Measurements from ENCODE around the gene ARFGAP1.

Gene ARFGAP1

GRCh38 chr20:63280929-63281545 is 8.4 kb downstream of the ARFGAP1 start:
- DNase-seq, result no peak

GRCh38 chr20:63281742-63282665 is 9.4 kb downstream of the ARFGAP1 start:
- no peak for DNase-seq

GRCh38 chr20:63282946-63283345 is 10.3 kb downstream of the ARFGAP1 start:
- DNase-seq, result no peak

DNA sequence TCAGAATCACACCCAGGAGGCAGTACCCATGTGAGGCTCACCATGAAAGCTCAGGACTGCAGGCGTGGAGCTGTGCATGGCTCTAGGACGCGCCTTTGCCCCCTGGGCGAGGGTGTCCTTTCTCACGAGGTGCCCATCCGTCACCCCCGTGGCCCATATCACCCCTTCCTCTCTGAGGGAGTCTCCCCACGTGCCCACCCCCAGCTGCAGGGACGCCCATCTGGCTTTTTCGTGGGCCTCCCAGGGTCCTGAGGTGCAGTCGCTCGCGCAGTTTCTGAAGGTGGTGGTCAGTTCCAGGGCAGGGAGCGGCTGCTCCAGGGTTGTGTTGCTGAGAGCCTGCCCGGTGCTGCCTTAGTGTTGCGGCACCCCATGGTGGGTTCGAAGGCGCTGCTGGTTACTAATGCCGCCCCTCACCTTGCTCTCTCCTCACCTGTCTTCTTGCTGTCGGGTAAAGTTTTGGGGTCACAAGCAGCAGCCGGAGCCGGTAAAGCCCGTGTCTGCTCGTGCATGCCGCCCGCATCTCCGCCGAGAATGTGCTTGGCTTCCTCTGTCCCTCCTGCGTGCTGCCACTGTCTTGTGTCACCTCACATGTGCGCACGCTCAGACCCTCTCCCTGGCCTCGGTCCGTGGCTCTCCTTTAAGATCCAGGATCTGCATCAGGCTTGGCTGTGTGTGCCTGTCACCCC is 10.9 kb downstream of the ARFGAP1 start:
- no peak for DNase-seq

- DNase-seq, result peak in 1 of 5 donors; percentile 38
Measured at GRCh38 chr20:63284083-63284440, 11.4 kb downstream of the ARFGAP1 start.

GRCh38 chr20:63284544-63284949 is 11.9 kb downstream of the ARFGAP1 start:
- DNase-seq, result no peak

DNA sequence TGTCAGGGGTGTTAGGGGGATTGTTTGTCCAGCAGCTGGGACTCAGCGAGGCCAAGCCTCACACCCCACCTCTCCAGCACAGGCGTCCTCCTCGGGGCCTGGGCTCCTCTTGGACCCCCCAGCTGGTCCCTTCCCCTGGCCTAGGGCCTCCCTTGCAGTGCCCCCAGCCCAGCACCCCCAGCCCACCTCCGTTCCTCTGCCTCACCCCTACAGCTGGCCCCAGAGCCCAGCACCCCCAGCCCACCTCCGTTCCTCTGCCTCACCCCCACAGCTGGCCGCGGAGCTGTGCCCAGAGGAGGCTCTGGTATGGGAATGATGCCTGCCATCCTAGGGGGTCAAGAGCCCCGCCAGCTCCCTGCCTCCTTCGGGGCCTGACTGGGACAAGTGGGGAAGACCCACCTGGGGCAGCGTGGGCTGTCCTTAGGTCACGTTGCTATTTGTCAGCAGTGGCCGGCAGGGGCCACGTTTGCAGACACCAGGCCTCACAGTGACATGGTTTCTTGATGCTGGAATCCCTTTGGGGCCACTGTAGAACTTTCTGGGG is 12.4 kb downstream of the ARFGAP1 start:
- no peak for DNase-seq

GRCh38 chr20:63285636-63286615 is 13.3 kb downstream of the ARFGAP1 start:
- DNase-seq, result no peak

DNA sequence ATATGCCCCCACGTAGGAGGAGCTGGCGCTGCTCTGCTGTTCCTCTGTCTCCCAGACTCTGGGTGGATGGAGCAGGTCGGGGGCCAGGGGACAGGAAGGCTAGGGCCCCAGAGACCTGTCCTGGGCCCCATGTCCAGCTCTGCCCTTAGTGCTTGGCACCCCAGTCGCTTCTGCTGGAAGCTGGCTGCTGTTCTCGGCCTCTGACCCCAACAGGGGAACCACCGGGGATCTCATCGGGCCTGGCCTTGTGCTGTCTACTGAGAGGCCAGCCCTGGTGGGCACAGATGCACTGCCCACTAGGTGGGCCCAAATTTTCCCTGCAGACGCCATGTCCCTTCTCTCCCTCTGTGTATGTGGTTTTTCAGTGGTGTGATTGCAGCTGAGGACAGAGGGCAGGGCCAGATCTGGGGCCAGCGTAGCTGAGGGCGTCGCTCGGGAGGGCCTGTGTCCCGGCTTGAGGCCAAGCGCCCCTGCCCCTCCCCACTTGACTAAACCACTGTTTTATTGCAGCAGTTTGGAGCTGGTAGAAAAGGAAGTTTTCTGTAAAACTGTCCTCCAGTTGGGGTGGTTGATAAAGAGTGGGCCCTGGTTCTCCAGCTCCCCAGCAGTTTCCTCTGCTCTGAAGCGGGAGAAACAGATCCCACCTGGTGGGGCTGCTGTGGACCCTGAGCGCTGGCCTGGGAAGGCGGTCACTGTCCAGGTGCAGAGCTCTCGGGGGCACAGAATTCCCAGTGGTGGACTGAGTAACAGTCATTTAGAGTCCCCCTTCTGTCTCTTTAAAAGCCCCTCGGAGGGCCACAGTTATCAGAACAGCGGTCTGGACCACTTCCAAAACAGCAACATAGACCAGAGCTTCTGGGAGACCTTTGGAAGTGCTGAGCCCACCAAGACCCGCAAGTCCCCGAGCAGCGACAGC is 14.4 kb downstream of the ARFGAP1 start:
- DNase-seq, result no peak

GRCh38 chr20:63287697-63288580 is 15.3 kb downstream of the ARFGAP1 start:
- no peak for DNase-seq

DNA sequence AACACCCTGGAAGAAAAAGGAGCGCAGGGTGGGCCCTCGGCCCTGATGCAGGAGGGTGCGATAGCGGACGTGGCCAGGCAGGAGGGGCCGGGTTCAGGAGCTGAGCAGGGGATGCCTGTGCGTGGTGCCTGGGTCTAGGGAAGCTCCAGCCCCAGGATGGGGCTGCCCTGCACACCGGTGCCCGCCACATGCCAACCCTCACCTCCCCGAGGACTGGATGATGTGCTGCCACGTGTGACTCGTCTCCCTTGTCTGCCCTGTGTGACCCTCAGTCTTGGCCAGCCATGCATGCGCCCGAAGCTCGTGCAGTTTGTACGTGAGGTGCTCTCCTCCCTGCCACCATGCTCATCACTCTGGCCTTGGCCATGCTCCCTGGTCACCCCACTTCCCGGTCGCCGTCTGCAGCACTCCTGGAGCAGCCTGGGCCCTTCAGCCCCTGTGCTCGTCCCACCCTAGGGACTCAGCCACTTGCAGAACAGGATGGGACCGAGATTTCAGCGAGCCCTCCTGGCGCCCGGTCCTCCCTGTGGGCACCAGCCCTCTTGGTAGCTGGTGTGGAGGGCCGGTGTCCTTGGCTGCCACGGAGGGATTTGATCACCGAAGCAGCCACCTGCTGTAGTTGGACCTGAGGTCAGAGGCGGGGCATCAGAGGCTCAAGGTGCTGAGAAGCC is 16.1 kb downstream of the ARFGAP1 start:
- no peak for DNase-seq

DNA sequence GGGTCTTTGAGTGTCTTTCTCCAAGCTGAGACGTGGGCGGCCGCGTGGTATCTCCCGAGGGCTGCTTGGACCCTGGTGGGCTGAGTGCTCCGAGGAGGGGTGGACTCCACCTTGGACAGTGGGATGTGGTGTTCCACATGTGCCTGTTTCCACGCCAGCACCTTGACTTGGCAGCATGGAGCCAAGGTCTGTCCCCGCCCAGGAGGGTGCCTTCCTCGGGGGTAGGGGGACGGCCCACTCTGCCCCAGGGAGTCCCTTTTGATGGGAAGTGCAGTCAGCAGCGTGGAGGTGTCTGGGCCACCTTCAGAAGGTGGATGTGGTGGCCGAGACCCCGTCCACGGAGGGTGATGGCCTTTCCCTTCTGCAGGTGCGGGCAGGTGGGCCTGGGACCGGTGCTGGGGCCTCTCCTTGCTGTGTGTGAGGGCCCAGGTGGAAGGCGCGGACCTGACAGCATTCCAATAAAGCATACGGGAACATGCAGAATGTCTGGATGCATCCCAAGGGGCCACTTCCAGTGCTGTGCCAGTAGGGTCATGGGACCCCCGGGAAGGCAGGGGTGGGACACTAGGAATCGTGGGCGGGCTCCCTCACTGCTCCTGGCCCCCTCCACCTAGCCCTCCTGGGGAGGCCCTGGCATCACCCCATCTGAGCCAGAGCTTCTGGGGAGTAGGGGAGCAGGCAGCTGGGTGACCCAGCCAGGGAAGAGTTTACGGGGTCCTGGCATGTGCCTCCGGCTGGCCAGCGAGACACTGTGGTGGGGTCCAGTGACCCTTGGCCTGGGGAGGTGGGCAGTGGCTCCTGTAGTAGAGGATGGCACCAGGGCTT is 16.9 kb downstream of the ARFGAP1 start:
- no peak for DNase-seq

- no peak for DNase-seq
Measured at GRCh38 chr20:63290136-63290676, 17.6 kb downstream of the ARFGAP1 start.

GRCh38 chr20:63290677-63291472 is 18.3 kb downstream of the ARFGAP1 start:
- peak in 4 of 5 donors; percentile 39 to 46 (median 43) for DNase-seq

GRCh38 chr20:63291811-63292210 is 19.2 kb downstream of the ARFGAP1 start:
- DNase-seq, result no peak

DNA sequence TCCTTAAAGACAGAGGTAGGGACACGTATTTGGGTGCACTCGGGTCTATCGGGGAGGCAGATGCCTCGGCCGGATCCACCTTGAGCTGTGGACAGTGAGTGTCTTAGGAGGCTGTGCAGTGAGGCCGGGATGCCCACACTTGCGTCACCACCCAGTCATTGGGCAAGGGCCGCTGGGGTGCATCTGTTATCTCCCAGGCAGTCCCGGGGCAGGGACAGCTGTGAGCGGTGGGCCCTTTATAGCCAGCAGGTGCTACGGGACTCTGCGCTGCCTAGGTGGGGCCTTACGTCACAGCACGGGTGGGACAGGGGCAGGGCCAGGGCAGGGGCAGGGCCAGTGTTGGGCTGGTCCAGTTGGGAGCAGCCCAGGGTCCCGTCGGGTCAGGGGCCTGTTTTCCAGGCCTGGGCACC is 19.7 kb downstream of the ARFGAP1 start:
- no peak for DNase-seq

GRCh38 chr20:63292904-63293303 is 20.3 kb downstream of the ARFGAP1 start, which contains the start of gene COL20A1:
COL20A1 (plus strand) TSS chr20:63293186; CDS start chr20:63295108, 1,922 bp downstream.
- no peak for DNase-seq
